H1 (cell line): ENCODE results near the gene KAT2A. TPM values are rescaled to one million over a fixed set of nuclear protein-coding genes. Genes with fewer than 3 reads are reported as not detected.

Experiments used
- BCL11A ChIP-seq, 2 experiments: IDR thresholded peaks; one replicate each; pipeline ENCODE4 v1.6.1; 2011; ENCODE audit warnings: low read depth in 2 of 2, low read length in 2 of 2, mild to moderate bottlenecking in 2 of 2
- JUND ChIP-seq: IDR thresholded peaks from 2 replicates; pipeline ENCODE4 v1.6.1; 2011; ENCODE audit warnings: mild to moderate bottlenecking, improper control_type of control experiment, low read length
- TAF7 ChIP-seq: optimal IDR thresholded peaks from 2 replicates; pipeline ENCODE3; 2011; ENCODE audit warnings: low read depth, mild to moderate bottlenecking, inconsistent platforms, low read length, moderate library complexity, borderline replicate concordance
- YY1 ChIP-seq: IDR thresholded peaks from 2 replicates; pipeline ENCODE4 v1.6.1; 2011; ENCODE audit warnings: low read depth, mild to moderate bottlenecking, low read length
- polyA plus RNA-seq, 7 experiments: library from polyadenylated mRNA; depleted of rRNA in 3 of 7; stranded (reverse) in 5 of 7; unstranded in 2 of 7; fragments of >200 nt in 5 of 7; fragments of 200-250 nt in 2 of 7; gene quantifications; 1 replicate in 5 of 7; 2 replicates in 1 of 7; 4 replicates in 1 of 7; pipeline versions ENCODE4 v1.2.1 to v1.2.3, GENCODE V29; 2011 to 2013; ENCODE audit warnings: missing spikeins in 2 of 7, mixed read lengths in 2 of 7
- total RNA-seq: library from RNA; stranded (reverse); fragmentation: NEBNext Ultra II Directional; extraction: Animal tissue kit (Norgen Biotek cat#: 25700); gene quantifications from 2 replicates; pipeline ENCODE4 v1.2.1, GENCODE V29; 2021

KAT2A gene
- total and polyA plus RNA-seq, 2 of the 8 experiments (the other 6 are each of a cell fraction or from before 2014, with no cell fraction given): 34.2 to 40.1 TPM

DNA sequence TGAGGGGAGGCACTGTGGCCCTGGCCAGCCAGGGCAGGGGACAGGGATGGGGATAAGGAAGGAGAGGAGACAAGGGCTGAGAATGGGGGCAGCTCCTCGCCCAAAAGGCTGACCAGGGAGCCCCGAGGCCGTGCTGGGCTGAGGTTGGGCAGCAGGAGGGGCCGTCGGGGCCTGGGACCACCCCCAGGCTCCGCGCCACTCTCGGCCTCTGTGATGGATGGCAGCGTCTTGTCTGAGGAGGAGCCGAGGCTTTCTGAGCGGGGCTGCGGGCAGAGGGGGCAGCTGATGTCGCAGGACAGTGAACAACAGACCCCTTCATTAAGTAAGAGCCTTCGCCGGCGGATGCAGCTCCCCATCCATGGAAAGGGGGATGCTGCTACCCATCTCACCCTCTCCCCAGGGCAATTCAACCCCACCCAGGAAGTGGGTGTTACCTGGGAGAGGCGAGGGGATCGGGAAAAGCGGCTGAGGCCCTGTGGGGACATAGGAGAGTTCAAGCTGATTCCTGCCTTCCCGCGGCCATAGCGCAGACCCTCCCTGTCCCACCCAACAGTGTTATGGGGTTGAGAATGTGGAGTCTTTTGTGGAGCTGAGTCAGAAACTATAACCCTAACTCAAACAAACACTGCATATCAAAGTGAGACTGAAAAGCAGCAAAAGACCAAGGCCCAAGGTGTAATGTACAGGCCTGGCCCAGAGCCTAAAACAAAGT, 42.7 kb upstream of the KAT2A start (continued):
- TF ChIP-seq YY1 (no peak), BCL11A (IDR thresholded peaks at IDR 0.05; ENCODE audit: low read depth in 2 of 2, low read length in 2 of 2) (no peak), JUND (no peak), TAF7 (no peak)
